Dedifferentiated amniotic fluid mesenchymal stem cell (primary cell): ENCODE results near the gene BHLHE23.
"Not testable (repeated sequence)": the region's sequence is repeated elsewhere in the genome, so short reads cannot be mapped to it uniquely, and the experiment has no call there.

Experiments used
- DNase-seq: peaks from one replicate; pipeline ENCODE4 v3.0.0-alpha.2; 2016; ENCODE audit errors: extremely low spot score

BHLHE23 gene

DNA sequence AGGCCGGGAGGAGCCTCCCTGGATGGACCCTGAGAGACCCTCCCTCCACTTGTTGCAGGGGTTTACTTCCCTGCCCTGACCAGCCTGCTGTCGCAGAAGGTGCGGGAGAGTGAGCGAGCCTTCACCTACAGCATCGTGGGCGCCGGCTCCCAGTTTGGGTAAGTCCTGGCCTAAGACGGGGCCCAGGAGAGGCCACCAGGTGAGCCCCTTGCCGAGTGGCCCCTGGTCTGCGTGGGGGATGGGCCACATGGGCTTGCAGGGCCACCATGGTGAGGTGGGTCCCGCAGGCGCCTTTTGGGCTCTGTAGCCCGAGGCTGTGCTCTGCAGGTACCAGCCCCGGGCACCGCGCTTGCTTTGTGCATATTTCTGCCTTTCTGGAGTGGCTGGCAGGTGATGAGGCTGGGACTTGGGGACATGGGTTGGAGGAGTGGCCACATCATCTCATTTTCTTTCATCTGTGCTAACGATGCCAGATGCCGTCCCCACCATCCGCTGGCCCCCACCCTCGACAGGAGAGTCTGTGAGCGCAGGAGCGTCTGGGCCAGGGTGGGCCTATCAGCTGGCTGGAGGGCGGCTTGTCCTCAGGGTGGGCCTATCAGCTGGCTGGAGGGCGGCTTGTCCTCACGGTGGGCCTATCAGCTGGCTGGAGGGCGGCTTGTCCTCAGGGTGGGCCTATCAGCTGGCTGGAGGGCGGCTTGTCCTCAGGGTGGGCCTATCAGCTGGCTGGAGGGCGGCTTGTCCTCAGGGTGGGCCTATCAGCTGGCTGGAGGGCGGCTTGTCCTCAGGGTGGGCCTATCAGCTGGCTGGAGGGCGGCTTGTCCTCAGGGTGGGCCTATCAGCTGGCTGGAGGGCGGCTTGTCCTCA lies 46.1 kb downstream of the BHLHE23 start:
- DNase-seq: not testable (repeated sequence)

GRCh38 chr20:62959998-62960436 lies 46.7 kb downstream of the BHLHE23 start:
- no peak for DNase-seq

DNA sequence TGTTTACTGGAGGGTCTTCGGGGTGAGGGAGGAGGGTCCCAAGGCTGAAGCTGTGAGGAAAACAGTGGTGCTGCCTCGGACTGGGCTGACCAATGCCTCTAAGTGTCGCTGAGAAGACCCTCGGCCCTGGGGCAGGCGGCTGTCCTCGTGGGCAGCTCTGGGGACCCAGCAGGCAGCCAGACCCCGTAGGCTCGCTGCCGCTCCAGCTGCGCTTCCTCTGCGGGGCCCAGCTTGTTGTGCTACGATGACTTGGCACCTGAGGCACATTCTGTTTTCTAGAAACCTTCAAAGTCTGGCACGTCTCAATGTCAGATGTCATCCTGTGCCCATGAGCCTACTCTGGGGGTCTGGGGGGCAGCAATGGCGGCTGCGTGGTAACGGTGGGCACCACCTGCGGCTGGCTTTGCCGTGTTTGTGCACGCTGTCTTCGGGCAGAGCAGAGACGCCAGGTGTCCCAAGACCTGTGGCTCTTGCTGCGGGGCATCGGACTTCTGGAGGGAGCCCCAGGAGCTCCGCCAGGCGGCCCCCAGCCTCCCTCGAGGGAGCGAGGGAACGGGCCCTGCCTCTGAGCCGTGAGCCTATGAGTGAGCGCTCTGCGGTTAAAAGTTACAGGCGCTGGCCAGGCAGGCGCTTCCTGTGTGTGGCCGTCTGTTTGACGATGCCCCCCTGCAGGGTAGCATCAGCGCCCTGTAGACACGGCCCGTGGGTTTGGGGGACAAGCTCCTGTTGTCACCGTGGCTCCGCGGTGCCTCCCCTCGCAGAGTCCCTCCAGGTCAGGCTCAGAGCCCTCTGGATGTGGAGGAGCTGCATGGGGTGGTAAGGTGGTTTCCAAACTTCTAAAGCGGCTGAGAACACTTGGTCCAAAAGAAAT lies 47.4 kb downstream of the BHLHE23 start:
- no peak for DNase-seq

- no peak for DNase-seq
Observed at GRCh38 chr20:62958388-62959100, 48.2 kb downstream of the BHLHE23 start.

- no peak for DNase-seq
Observed at GRCh38 chr20:62957136-62958117, 49.3 kb downstream of the BHLHE23 start.

DNA sequence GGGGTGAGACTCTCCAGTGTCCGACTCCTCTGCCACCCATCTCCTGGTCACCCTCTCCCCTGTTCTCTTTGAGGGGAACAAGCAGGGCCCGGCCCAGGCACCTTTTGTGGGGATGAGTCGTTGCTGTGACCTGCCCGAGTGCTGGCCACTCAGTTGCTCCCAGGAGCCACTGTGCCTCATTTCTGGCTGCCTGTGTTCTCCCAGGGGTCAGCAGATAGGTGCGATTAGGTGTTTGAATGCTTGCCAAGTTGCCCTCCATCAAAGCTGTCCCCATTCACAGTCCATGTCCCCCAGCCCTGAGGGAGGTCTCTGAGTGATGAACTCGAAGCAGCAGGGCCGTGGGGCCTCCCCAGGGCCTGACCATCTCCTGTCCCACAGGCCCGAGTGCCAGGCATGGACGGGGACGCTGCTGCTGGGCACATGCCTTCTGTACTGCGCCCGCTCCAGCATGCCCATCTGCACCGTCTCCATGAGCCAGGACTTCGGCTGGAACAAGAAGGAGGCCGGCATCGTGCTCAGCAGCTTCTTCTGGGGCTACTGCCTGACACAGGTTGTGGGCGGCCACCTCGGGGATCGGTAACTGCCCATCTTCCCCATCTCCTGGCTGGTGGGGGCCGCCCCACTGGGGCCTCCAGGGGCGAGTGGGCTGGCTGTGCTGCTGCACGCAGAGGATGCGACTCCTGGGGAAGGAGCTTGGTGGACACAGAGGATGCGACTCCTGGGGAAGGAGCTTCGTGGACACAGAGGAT lies 50.2 kb downstream of the BHLHE23 start:
- DNase-seq: no peak
